H9 (cell line): ENCODE measurements around the gene ARPC2. TPM values are rescaled to one million over a fixed set of nuclear protein-coding genes. Genes with fewer than 3 reads are reported as not detected.
A peak's percentile ranks its signal among the peaks of the same experiment; 100 is the strongest.

ENCODE experiments used
- DNase-seq: peaks from one replicate; pipeline ENCODE4 v3.0.0-alpha.2; 2017
- H2AFZ ChIP-seq: one replicate; pipeline ENCODE4 v1.6.1; 2013; ENCODE audit warnings: mild to moderate bottlenecking, low read length, control low read depth, moderate library complexity
- H2AK5ac ChIP-seq: 2 replicates; pipeline ENCODE4 v1.6.1; 2013; ENCODE audit warnings: low read length, control low read depth, mixed read lengths; ENCODE audit not compliant: insufficient read length
- H2BK120ac ChIP-seq: one replicate; pipeline ENCODE4 v1.6.1; 2013; ENCODE audit warnings: low read depth, mild to moderate bottlenecking, low read length, control low read depth, inconsistent platforms; ENCODE audit not compliant: poor library complexity, severe bottlenecking
- H2BK12ac ChIP-seq: 2 replicates; pipeline ENCODE4 v1.6.1; 2013; ENCODE audit warnings: low read length, control low read depth, mixed read lengths, low read depth; ENCODE audit not compliant: insufficient read length
- H2BK15ac ChIP-seq: 2 replicates; pipeline ENCODE4 v1.6.1; 2013; ENCODE audit warnings: low read depth, low read length, control low read depth
- H2BK20ac ChIP-seq: one replicate; pipeline ENCODE4 v1.6.1; 2013; ENCODE audit warnings: low read depth, mild to moderate bottlenecking, low read length, control low read depth, inconsistent platforms; ENCODE audit not compliant: poor library complexity, severe bottlenecking
- H2BK5ac ChIP-seq: 2 replicates; pipeline ENCODE4 v1.6.1; 2013; ENCODE audit warnings: low read length, control low read depth, mixed read lengths; ENCODE audit not compliant: insufficient read length
- H3K14ac ChIP-seq: 2 replicates; pipeline ENCODE4 v1.6.1; 2013; ENCODE audit warnings: low read length, control low read depth; ENCODE audit not compliant: insufficient read depth
- H3K18ac ChIP-seq: 2 replicates; pipeline ENCODE4 v1.6.1; 2013; ENCODE audit warnings: low read depth, mild to moderate bottlenecking, mixed read lengths, low read length, control low read depth; ENCODE audit not compliant: insufficient read length
- H3K23ac ChIP-seq: 2 replicates; pipeline ENCODE4 v1.6.1; 2013; ENCODE audit warnings: low read length, control low read depth, mixed read lengths, low read depth; ENCODE audit not compliant: insufficient read length
- H3K23me2 ChIP-seq: 2 replicates; pipeline ENCODE4 v1.6.1; 2013; ENCODE audit warnings: low read depth, mild to moderate bottlenecking, mixed read lengths, low read length, control low read depth; ENCODE audit not compliant: insufficient read length, poor library complexity, severe bottlenecking
- H3K27ac ChIP-seq: 2 replicates; pipeline ENCODE4 v1.5.1; 2013; ENCODE audit warnings: low read length, control low read depth, mixed read lengths, low read depth; ENCODE audit not compliant: insufficient read length
- H3K27me3 ChIP-seq: 2 replicates; pipeline ENCODE4 v1.6.1; 2013; ENCODE audit warnings: low read length, control low read depth, inconsistent platforms; ENCODE audit not compliant: insufficient read depth
- H3K4ac ChIP-seq: 2 replicates; pipeline ENCODE4 v1.6.1; 2013; ENCODE audit warnings: low read depth, mild to moderate bottlenecking, control low read depth, inconsistent platforms, low read length, moderate library complexity
- H3K4me1 ChIP-seq: 2 replicates; pipeline ENCODE4 v1.6.1; 2013; ENCODE audit warnings: low read length, control low read depth, inconsistent platforms; ENCODE audit not compliant: insufficient read depth
- H3K4me2 ChIP-seq: 2 replicates; pipeline ENCODE4 v1.6.1; 2013; ENCODE audit warnings: low read length, control low read depth, mixed read lengths; ENCODE audit not compliant: insufficient read length, insufficient read depth
- H3K56ac ChIP-seq: 2 replicates; pipeline ENCODE4 v1.6.1; 2013; ENCODE audit warnings: low read depth, mild to moderate bottlenecking, mixed read lengths, low read length, control low read depth; ENCODE audit not compliant: insufficient read length
- H3K79me1 ChIP-seq: 2 replicates; pipeline ENCODE4 v1.6.1; 2013; ENCODE audit warnings: low read depth, mild to moderate bottlenecking, moderate library complexity, low read length, control low read depth, inconsistent platforms; ENCODE audit not compliant: insufficient read depth, poor library complexity, severe bottlenecking
- H3K79me2 ChIP-seq: 2 replicates; pipeline ENCODE4 v1.6.1; 2013; ENCODE audit warnings: low read length, control low read depth, inconsistent platforms; ENCODE audit not compliant: insufficient read depth
- H3K9ac ChIP-seq: 2 replicates; pipeline ENCODE4 v1.6.1; 2013; ENCODE audit warnings: low read length, control low read depth, mixed read lengths; ENCODE audit not compliant: insufficient read length; ENCODE audit errors: extremely low read depth
- H3K9me3 ChIP-seq: one replicate; pipeline ENCODE4 v1.6.1; 2013; ENCODE audit warnings: low read depth, low read length, inconsistent platforms; ENCODE audit not compliant: control insufficient read depth
- H3T11ph ChIP-seq: one replicate; pipeline ENCODE4 v1.6.1; 2013; ENCODE audit warnings: mild to moderate bottlenecking, low read length, control low read depth, inconsistent platforms
- H4K20me1 ChIP-seq: one replicate; pipeline ENCODE4 v1.6.1; 2013; ENCODE audit not compliant: control insufficient read depth, insufficient read length, insufficient read depth
- H4K5ac ChIP-seq: 2 replicates; pipeline ENCODE4 v1.6.1; 2013; ENCODE audit warnings: low read depth, mild to moderate bottlenecking, mixed read lengths, low read length, control low read depth; ENCODE audit not compliant: insufficient read length
- H4K8ac ChIP-seq: replicated peaks from 2 replicates; pipeline ENCODE4 v1.6.1; 2013; ENCODE audit warnings: low read length, control low read depth, mixed read lengths, low read depth; ENCODE audit not compliant: insufficient read length
- H4K91ac ChIP-seq: 2 replicates; pipeline ENCODE4 v1.6.1; 2013; ENCODE audit warnings: low read depth, mild to moderate bottlenecking, moderate library complexity, mixed read lengths, low read length, control low read depth; ENCODE audit not compliant: insufficient read length
- H3K27ac Mint-ChIP-seq, 3 experiments: 2 replicates in 2 of 3; 3 replicates in 1 of 3; pipeline ENCODE4 v1.8.0; 2020 to 2021; ENCODE audit warnings: mixed read lengths in 3 of 3, mild to moderate bottlenecking in 1 of 3, moderate library complexity in 1 of 3
- H3K27me3 Mint-ChIP-seq: 2 replicates; pipeline ENCODE4 v1.8.0; 2021; ENCODE audit warnings: low read depth, mild to moderate bottlenecking, moderate library complexity, mixed read lengths
- H3K36me3 Mint-ChIP-seq, 3 experiments: 2 replicates in 2 of 3; 3 replicates in 1 of 3; pipeline ENCODE4 v1.8.0; 2020 to 2021; ENCODE audit warnings: low read depth in 3 of 3, mixed read lengths in 3 of 3; ENCODE audit not compliant: insufficient read depth in 1 of 3
- H3K4me1 Mint-ChIP-seq, 2 experiments: 2 replicates each; pipeline ENCODE4 v1.8.0; 2020; ENCODE audit warnings: mixed read lengths in 2 of 2
- H3K4me3 Mint-ChIP-seq, 2 experiments: 2 replicates in 1 of 2; 3 replicates in 1 of 2; pipeline ENCODE4 v1.8.0; 2020 to 2021; ENCODE audit warnings: mild to moderate bottlenecking in 2 of 2, mixed read lengths in 2 of 2, moderate library complexity in 1 of 2
- H3K9me3 Mint-ChIP-seq, 2 experiments: 2 replicates in 1 of 2; 3 replicates in 1 of 2; pipeline ENCODE4 v1.8.0; 2020; ENCODE audit warnings: mild to moderate bottlenecking in 2 of 2, mixed read lengths in 2 of 2, moderate library complexity in 1 of 2
- CTCF ChIP-seq: fragments of 200-600 bp; sonication (generic); conservative IDR thresholded peaks from 3 replicates; pipeline ENCODE4 v1.8.0; 2021; ENCODE audit warnings: antibody characterized with exemption, mild to moderate bottlenecking
- WGBS: extraction: QIAGEN DNeasy Blood & Tissue Kit; methylation state at CpG from one replicate; pipeline ENCODE4 v1.1.7; 2013; ENCODE audit warnings: missing lambda C conversion rate, low lambda C conversion rate, mixed read lengths; ENCODE audit not compliant: insufficient read length; ENCODE audit errors: extremely low coverage; 5-methylcytosine and 5-hydroxymethylcytosine counted together
- total RNA-seq: library from RNA; stranded (reverse); gene quantifications from 2 replicates; pipeline ENCODE4 v1.2.1, GENCODE V29; 2021

The ARPC2 gene
- total RNA-seq, 1 experiment from 2014 or later, result 197 TPM

GRCh38 chr2:218260166-218260565, 43.2 kb downstream of the ARPC2 start:
- Histone ChIP-seq H3K27ac (no peak overlapping the region), H2BK20ac (no peak overlapping the region), H3K56ac (no peak overlapping the region), H3K4ac (no peak overlapping the region), H4K20me1 (no peaks in the 10 kb centered on the region), H2BK120ac (no peak overlapping the region), H3K9me3 (no peaks in the 10 kb centered on the region), H2BK5ac (no peak overlapping the region), H3K18ac (no peak overlapping the region), H3K27me3 (no peaks in the 10 kb centered on the region), H3K14ac (no peak overlapping the region), H3T11ph (no peak overlapping the region), H2AFZ (no peak overlapping the region), H3K4me1 (peaks cover 4% of the 10 kb centered on the region; the same call in 1 of the 2 replicates), H3K23me2 (no peaks in the 10 kb centered on the region), H3K79me2 (no peaks in the 10 kb centered on the region), H4K91ac (no peak overlapping the region), H3K9ac (no peak overlapping the region), H3K23ac (no peak overlapping the region), H4K8ac (no peak overlapping the region), H3K79me1 (no peaks in the 10 kb centered on the region), H4K5ac (no peak overlapping the region), H2BK15ac (no peak overlapping the region), H3K4me2 (no peak overlapping the region), H2BK12ac (no peak overlapping the region), H2AK5ac (no peak overlapping the region)
- Mint-ChIP-seq H3K4me3 (0 out of 5 replicates have a peak overlapping the region, but pooled peaks of 1 of the 2 experiments have one; percentile 17), H3K27ac (peak overlapping the region in 2 of 3 experiments; percentile 55 to 79; a peak in 1 of 7 replicates), H3K27me3 (no peaks in the 10 kb centered on the region), H3K36me3 (peaks cover 3 to 25% (median 19%) of the 10 kb centered on the region in 3 experiments), H3K9me3 (no peaks in the 10 kb centered on the region), H3K4me1 (peaks cover 23 to 34% of the 10 kb centered on the region in 2 experiments)
- no CpG with 5 or more reads among the region's 5 CpGs for WGBS
- no peak for DNase-seq
- no peak for TF ChIP-seq CTCF
